HG03571 (cell line): ENCODE results near the gene TADA2B.

Source experiments
- ATAC-seq: cut with Tn5 transposase; IDR thresholded peaks from one replicate; pipeline ENCODE4 v1.9.1; 2021; ENCODE audit not compliant: unreplicated experiment

Gene TADA2B

GRCh38 chr4:7017446-7018048 lies 25.6 kb upstream of the TADA2B start:
- ATAC-seq = no peak

GRCh38 chr4:7018281-7018680 lies 24.9 kb upstream of the TADA2B start:
- no peak for ATAC-seq

- ATAC-seq = no peak
Measured at GRCh38 chr4:7019367-7019766, 23.8 kb upstream of the TADA2B start.

GRCh38 chr4:7020290-7020689 lies 22.9 kb upstream of the TADA2B start:
- no peak for ATAC-seq

- ATAC-seq = no peak
Measured at GRCh38 chr4:7020856-7021255, 22.3 kb upstream of the TADA2B start.

- no peak for ATAC-seq
Measured at GRCh38 chr4:7021355-7021754, 21.8 kb upstream of the TADA2B start.

- no peak for ATAC-seq
Measured at GRCh38 chr4:7021930-7022664, 21.1 kb upstream of the TADA2B start.

GRCh38 chr4:7023486-7023885 lies 19.7 kb upstream of the TADA2B start:
- ATAC-seq = no peak

GRCh38 chr4:7023901-7024300 lies 19.3 kb upstream of the TADA2B start:
- no peak for ATAC-seq

GRCh38 chr4:7024336-7024890 lies 18.8 kb upstream of the TADA2B start:
- ATAC-seq = no peak

- no peak for ATAC-seq
Measured at GRCh38 chr4:7025040-7025602, 18.1 kb upstream of the TADA2B start.

GRCh38 chr4:7026107-7026506 lies 17.1 kb upstream of the TADA2B start:
- no peak for ATAC-seq

- no peak for ATAC-seq
Measured at GRCh38 chr4:7027284-7027683, 15.9 kb upstream of the TADA2B start.

- no peak for ATAC-seq
Measured at GRCh38 chr4:7027913-7028312, 15.3 kb upstream of the TADA2B start.

GRCh38 chr4:7029212-7029611 lies 14.0 kb upstream of the TADA2B start:
- ATAC-seq = no peak

GRCh38 chr4:7029921-7030320 lies 13.3 kb upstream of the TADA2B start:
- no peak for ATAC-seq

- no peak for ATAC-seq
Measured at GRCh38 chr4:7030856-7031255, 12.3 kb upstream of the TADA2B start.

- ATAC-seq = no peak
Measured at GRCh38 chr4:7031558-7032449, 11.4 kb upstream of the TADA2B start.

- no peak for ATAC-seq
Measured at GRCh38 chr4:7032596-7032995, 10.6 kb upstream of the TADA2B start.

- no peak for ATAC-seq
Measured at GRCh38 chr4:7034262-7035081, 8.7 kb upstream of the TADA2B start.
